HepG2 (cell line): ENCODE data around the gene RAB8A. TPM values are rescaled to one million over a fixed set of nuclear protein-coding genes. Genes with fewer than 3 reads are reported as not detected.
A peak's percentile ranks its signal among the peaks of the same experiment; 100 is the strongest.

Experiments used
- BCL6 ChIP-seq: IDR thresholded peaks from 2 replicates; pipeline ENCODE4 v1.6.1; 2016; ENCODE audit warnings: missing genetic modification reagents, missing compliant biosample characterization
- ETV5 ChIP-seq: IDR thresholded peaks from 2 replicates; pipeline ENCODE4 v1.6.1; 2018; ENCODE audit warnings: missing biosample characterization, missing genetic modification reagents, inconsistent platforms, borderline replicate concordance
- HNRNPUL1 ChIP-seq: fragments of 200-400 bp; formaldehyde crosslinking; IDR thresholded peaks from 2 replicates; pipeline ENCODE4 v1.6.1; 2017; ENCODE audit warnings: low read depth, mild to moderate bottlenecking, low read length, moderate library complexity
- JARID2 ChIP-seq: sonication (generic); formaldehyde crosslinking; IDR thresholded peaks from 2 replicates; pipeline ENCODE4 v1.8.1; 2023; ENCODE audit warnings: missing genetic modification reagents, inconsistent platforms; ENCODE audit not compliant: insufficient replicate concordance
- KDM4B ChIP-seq: sonication (generic); formaldehyde crosslinking; IDR thresholded peaks from 2 replicates; pipeline ENCODE4 v1.4.0; 2020; ENCODE audit warnings: missing genetic modification reagents
- MED8 ChIP-seq: sonication (generic); formaldehyde crosslinking; IDR thresholded peaks from 2 replicates; pipeline ENCODE4 v1.8.1; 2023; ENCODE audit warnings: mild to moderate bottlenecking, missing genetic modification reagents; ENCODE audit not compliant: insufficient replicate concordance
- POLR2AphosphoS5 ChIP-seq: IDR thresholded peaks from 2 replicates; pipeline ENCODE4 v1.6.1; 2012; ENCODE audit warnings: low read depth, low read length
- SOX5 ChIP-seq: IDR thresholded peaks from 2 replicates; pipeline ENCODE4 v1.6.1; 2016; ENCODE audit warnings: borderline replicate concordance
- SOX6 ChIP-seq, 2 experiments: fragments of 450-650 bp in 1 of 2; sonication (generic) in 1 of 2; formaldehyde crosslinking in 1 of 2; IDR thresholded peaks; 2 replicates each; pipeline versions ENCODE4 v1.4.0 to v1.6.1; 2017 to 2020; ENCODE audit warnings: antibody characterized with exemption in 1 of 2, mild to moderate bottlenecking in 1 of 2, missing genetic modification reagents in 1 of 2
- SP4 ChIP-seq: sonication (generic); formaldehyde crosslinking; IDR thresholded peaks from 2 replicates; pipeline ENCODE4 v1.8.1; 2023; ENCODE audit warnings: mild to moderate bottlenecking, missing genetic modification reagents
- USF2 ChIP-seq, 2 experiments: sonication (generic) in 1 of 2; formaldehyde crosslinking in 1 of 2; IDR thresholded peaks; 2 replicates each; pipeline versions ENCODE4 v1.5.1 to v1.6.1; 2011 to 2020; ENCODE audit warnings: borderline replicate concordance in 1 of 2, low read depth in 1 of 2, low read length in 1 of 2, mild to moderate bottlenecking in 1 of 2, missing genetic modification reagents in 1 of 2, moderate library complexity in 1 of 2
- ZNF136 ChIP-seq: sonication (generic); formaldehyde crosslinking; IDR thresholded peaks from 2 replicates; pipeline ENCODE4 v1.8.1; 2022; ENCODE audit warnings: low read depth, mild to moderate bottlenecking, moderate library complexity, missing genetic modification reagents
- ZNF253 ChIP-seq: sonication (generic); formaldehyde crosslinking; IDR thresholded peaks from 2 replicates; pipeline ENCODE4 v1.8.0; 2022; ENCODE audit warnings: mild to moderate bottlenecking, missing genetic modification reagents, borderline replicate concordance
- ZNF607 ChIP-seq: sonication (generic); formaldehyde crosslinking; IDR thresholded peaks from 2 replicates; pipeline ENCODE4 v1.5.1; 2020; ENCODE audit warnings: missing genetic modification reagents, mild to moderate bottlenecking, borderline replicate concordance
- ZNF75D ChIP-seq: sonication (generic); formaldehyde crosslinking; IDR thresholded peaks from 2 replicates; pipeline ENCODE4 v1.8.1; 2023; ENCODE audit warnings: missing genetic modification reagents, mild to moderate bottlenecking, borderline replicate concordance
- ZNF792 ChIP-seq: IDR thresholded peaks from 2 replicates; pipeline ENCODE4 v1.6.1; 2016
- ZSCAN25 ChIP-seq: sonication (generic); formaldehyde crosslinking; IDR thresholded peaks from 2 replicates; pipeline ENCODE4 v1.8.0; 2022; ENCODE audit warnings: mild to moderate bottlenecking, missing genetic modification reagents
- polyA plus RNA-seq, 8 experiments: library from polyadenylated mRNA; depleted of rRNA in 3 of 8; stranded (reverse) in 7 of 8; unstranded in 1 of 8; fragments of >200 nt; fragmentation: Illumina TruSeq in 4 of 8; extraction: Trizol in 4 of 8; gene quantifications; 2 replicates each; pipeline versions ENCODE4 v1.2.1 to v1.2.3, GENCODE V29; 2011 to 2016; ENCODE audit warnings: low read depth in 4 of 8, missing spikeins in 1 of 8, mixed read lengths in 1 of 8; ENCODE audit not compliant: insufficient read depth in 1 of 8
- total RNA-seq, 5 experiments: library from RNA; depleted of rRNA; stranded (reverse); fragments of >200 nt; fragmentation: Illumina TruSeq; extraction: Trizol; gene quantifications; 2 replicates each; pipeline ENCODE4 v1.2.3, GENCODE V29; 2016; ENCODE audit warnings: low read depth in 1 of 5
- TF ChIP-seq, protein P1 (sequence below): IDR thresholded peaks from 2 replicates; pipeline ENCODE4 v1.6.1; 2016; ENCODE audit warnings: missing compliant biosample characterization, missing genetic modification reagents, borderline replicate concordance
- TF ChIP-seq, protein P2 (sequence below), 2 experiments: sonication (generic) in 1 of 2; formaldehyde crosslinking in 1 of 2; IDR thresholded peaks; 2 replicates each; pipeline versions ENCODE4 v1.4.0 to v1.6.1; 2016 to 2020; ENCODE audit warnings: borderline replicate concordance in 1 of 2, low read depth in 1 of 2, mild to moderate bottlenecking in 1 of 2, missing genetic modification reagents in 1 of 2
- TF ChIP-seq, protein P3 (sequence below): sonication (generic); formaldehyde crosslinking; IDR thresholded peaks from 2 replicates; pipeline ENCODE4 v1.4.0; 2020; ENCODE audit warnings: mild to moderate bottlenecking, missing genetic modification reagents

The RAB8A gene
- total and polyA plus RNA-seq, 2 of the 13 experiments (the other 11 are each of a cell fraction or from before 2014, with no cell fraction given), result 36.7 to 45.0 TPM

GRCh38 chr19:16078759-16079707, 32.7 kb upstream of the RAB8A start (continued):
- TF ChIP-seq ETV5 (no peak), JARID2 (CRISPR knock-in tag) (no peak), ZNF136 (CRISPR knock-in tag) (no peak), ZNF253 (CRISPR knock-in tag) (no peak), ZSCAN25 (CRISPR knock-in tag) (no peak), MED8 (CRISPR knock-in tag) (no peak), ZNF792 (CRISPR knock-in tag) (no peak), BCL6 (CRISPR knock-in tag) (peak; percentile 83), KDM4B (CRISPR knock-in tag) (no peak), USF2 (IDR thresholded peaks at IDR 0.05; ENCODE audit: low read depth, low read length) (no peak), USF2 (CRISPR knock-in tag; IDR thresholded peaks at IDR 0.05; ENCODE audit: borderline replicate concordance) (peak; percentile 62; the same call in 1 of the 2 replicates), SP4 (CRISPR knock-in tag) (no peak), ZNF75D (no peak), SOX5 (peak; percentile 13; the same call in 1 of the 2 replicates), ZNF607 (no peak; the same call in 1 of the 2 replicates), SOX6 (IDR thresholded peaks at IDR 0.05) (no peak), SOX6 (CRISPR knock-in tag; IDR thresholded peaks at IDR 0.05) (peak; percentile 13; the same call in 1 of the 2 replicates), HNRNPUL1 (no peak), POLR2AphosphoS5 (no peak)
- TF ChIP-seq, protein P1, sequence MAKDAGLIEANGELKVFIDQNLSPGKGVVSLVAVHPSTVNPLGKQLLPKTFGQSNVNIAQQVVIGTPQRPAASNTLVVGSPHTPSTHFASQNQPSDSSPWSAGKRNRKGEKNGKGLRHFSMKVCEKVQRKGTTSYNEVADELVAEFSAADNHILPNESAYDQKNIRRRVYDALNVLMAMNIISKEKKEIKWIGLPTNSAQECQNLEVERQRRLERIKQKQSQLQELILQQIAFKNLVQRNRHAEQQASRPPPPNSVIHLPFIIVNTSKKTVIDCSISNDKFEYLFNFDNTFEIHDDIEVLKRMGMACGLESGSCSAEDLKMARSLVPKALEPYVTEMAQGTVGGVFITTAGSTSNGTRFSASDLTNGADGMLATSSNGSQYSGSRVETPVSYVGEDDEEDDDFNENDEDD, result no peak
- TF ChIP-seq, protein P2, sequence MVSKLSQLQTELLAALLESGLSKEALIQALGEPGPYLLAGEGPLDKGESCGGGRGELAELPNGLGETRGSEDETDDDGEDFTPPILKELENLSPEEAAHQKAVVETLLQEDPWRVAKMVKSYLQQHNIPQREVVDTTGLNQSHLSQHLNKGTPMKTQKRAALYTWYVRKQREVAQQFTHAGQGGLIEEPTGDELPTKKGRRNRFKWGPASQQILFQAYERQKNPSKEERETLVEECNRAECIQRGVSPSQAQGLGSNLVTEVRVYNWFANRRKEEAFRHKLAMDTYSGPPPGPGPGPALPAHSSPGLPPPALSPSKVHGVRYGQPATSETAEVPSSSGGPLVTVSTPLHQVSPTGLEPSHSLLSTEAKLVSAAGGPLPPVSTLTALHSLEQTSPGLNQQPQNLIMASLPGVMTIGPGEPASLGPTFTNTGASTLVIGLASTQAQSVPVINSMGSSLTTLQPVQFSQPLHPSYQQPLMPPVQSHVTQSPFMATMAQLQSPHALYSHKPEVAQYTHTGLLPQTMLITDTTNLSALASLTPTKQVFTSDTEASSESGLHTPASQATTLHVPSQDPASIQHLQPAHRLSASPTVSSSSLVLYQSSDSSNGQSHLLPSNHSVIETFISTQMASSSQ (IDR thresholded peaks at IDR 0.05; ENCODE audit: low read depth), result no peak
- TF ChIP-seq, protein P2 (CRISPR knock-in tag; IDR thresholded peaks at IDR 0.05; ENCODE audit: borderline replicate concordance), result no peak
- TF ChIP-seq, protein P3, sequence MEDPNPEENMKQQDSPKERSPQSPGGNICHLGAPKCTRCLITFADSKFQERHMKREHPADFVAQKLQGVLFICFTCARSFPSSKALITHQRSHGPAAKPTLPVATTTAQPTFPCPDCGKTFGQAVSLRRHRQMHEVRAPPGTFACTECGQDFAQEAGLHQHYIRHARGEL (CRISPR knock-in tag), result no peak
